Upper lobe of left lung (tissue), 6 donors: Measurements from ENCODE around the gene ATG4B. TPM values are rescaled to one million over a fixed set of nuclear protein-coding genes. Genes with fewer than 3 reads are reported as not detected.

Experiments
- ATAC-seq, 2 donors: fragments of 200-7000 bp; cut with Tn5 transposase; one replicate each; pipeline ENCODE4 v1.9.1; 2022; ENCODE audit warnings: mild to moderate bottlenecking in 2 of 2, moderate library complexity in 2 of 2; ENCODE audit not compliant: low FRiP score in 2 of 2
- DNase-seq, 2 donors: peaks; one replicate each; pipeline ENCODE4 v3.0.0-alpha.2; 2019 to 2020
- H3K27ac ChIP-seq, 4 donors: fragments of 200-600 bp; sonication (generic); one replicate each; pipeline ENCODE4 v1.5.1; 2016 to 2019
- H3K27me3 ChIP-seq, 4 donors: fragments of 200-600 bp; sonication (generic); one replicate each; pipeline ENCODE4 v1.5.1; 2017 to 2019
- H3K36me3 ChIP-seq, 4 donors: fragments of 200-600 bp; sonication (generic); one replicate each; pipeline ENCODE4 v1.5.1; 2016 to 2019
- H3K4me1 ChIP-seq, 4 donors: fragments of 200-600 bp; sonication (generic); one replicate each; pipeline ENCODE4 v1.5.1; 2018 to 2019
- H3K4me3 ChIP-seq, 4 donors: fragments of 200-600 bp; sonication (generic); one replicate each; pipeline ENCODE4 v1.5.1; 2017 to 2019; ENCODE audit warnings: mild to moderate bottlenecking in 2 of 4, moderate library complexity in 1 of 4
- H3K9me3 ChIP-seq, 4 donors: fragments of 200-600 bp; sonication (generic); one replicate each; pipeline ENCODE4 v1.5.1; 2018 to 2019
- EP300 ChIP-seq, 4 donors: sonication (generic); formaldehyde crosslinking; IDR thresholded peaks; one replicate each; pipeline ENCODE4 v1.5.1; 2017; ENCODE audit warnings: antibody characterized with exemption in 4 of 4, control low read depth in 2 of 4
- POLR2A ChIP-seq, 4 donors: fragments of 450-650 bp; IDR thresholded peaks; one replicate each; pipeline ENCODE4 v1.5.1; 2016 to 2017; ENCODE audit warnings: antibody characterized with exemption in 4 of 4, mild to moderate bottlenecking in 2 of 4
- POLR2AphosphoS5 ChIP-seq, 2 donors: sonication (generic); formaldehyde crosslinking; IDR thresholded peaks; one replicate each; pipeline ENCODE4 v1.5.1; 2017; ENCODE audit warnings: antibody characterized with exemption in 2 of 2
- WGBS, 2 donors: methylation state at CpG; one replicate each; pipeline ENCODE4 v1.1.5; 2017 to 2018; 5-methylcytosine and 5-hydroxymethylcytosine counted together
- total RNA-seq, 6 donors: library from RNA; depleted of rRNA in 4 of 6; stranded (reverse); fragments of >200 nt in 4 of 6; gene quantifications; one replicate each; pipeline versions ENCODE4 v1.1.0 to v1.2.1, GENCODE V29; 2016 to 2021
- TF ChIP-seq, protein P1 (sequence below), 6 experiments: fragments of 450-650 bp in 4 of 6; fragments of 200-600 bp in 2 of 6; sonication (generic) in 2 of 6; IDR thresholded peaks; one replicate each; pipeline ENCODE4 v1.5.1; 2016 to 2019; ENCODE audit warnings: antibody characterized with exemption in 6 of 6
- donor health status: DM: no; HTN: no; CAD: no; lungs with moderate emphysema.
- donor health status: DM: no; HTN: yes; CAD: no; lungs with severe emphysema.

ATG4B gene
- total RNA-seq, 6 donors from 2014 or later = 53.1 to 213 (median 68.1) TPM

DNA sequence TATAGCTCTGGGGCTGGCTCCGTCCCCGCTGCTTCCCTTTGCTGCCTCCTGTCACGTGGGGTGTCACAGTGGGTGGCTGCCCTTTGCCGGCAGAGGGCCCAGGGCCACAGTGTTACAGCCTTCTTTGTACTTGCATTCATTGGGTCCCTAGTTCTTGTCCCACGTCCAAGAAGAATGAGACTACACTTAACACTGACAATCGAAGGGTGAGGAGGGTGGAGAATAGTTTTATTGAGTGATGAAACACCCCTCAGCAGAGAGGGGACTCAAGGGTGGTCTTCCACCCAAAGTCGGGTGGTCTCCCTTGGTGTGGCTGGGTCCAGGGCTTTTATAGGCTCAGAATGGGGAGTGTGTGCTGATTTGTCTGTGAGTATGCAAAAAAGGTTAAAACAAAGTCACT, 1.9 kb downstream of the ATG4B start:
- DNase-seq (no peak), ATAC-seq (no peak)
- Histone ChIP-seq H3K36me3 (no peaks in the 10 kb centered on the region), H3K27me3 (no peaks in the 10 kb centered on the region), H3K27ac (no peak overlapping the region), H3K4me3 (peak overlapping the region in 1 of 4 donors; percentile 92), H3K4me1 (peaks cover 32 to 51% (median 38%) of the 10 kb centered on the region in 4 donors), H3K9me3 (no peaks in the 10 kb centered on the region)
- WGBS, 2 donors = 91 to 99% methylated on average over 5 to 7 of the region's 7 CpGs
- no peak for TF ChIP-seq EP300 (IDR thresholded peaks at IDR 0.05)
- TF ChIP-seq, protein P1, sequence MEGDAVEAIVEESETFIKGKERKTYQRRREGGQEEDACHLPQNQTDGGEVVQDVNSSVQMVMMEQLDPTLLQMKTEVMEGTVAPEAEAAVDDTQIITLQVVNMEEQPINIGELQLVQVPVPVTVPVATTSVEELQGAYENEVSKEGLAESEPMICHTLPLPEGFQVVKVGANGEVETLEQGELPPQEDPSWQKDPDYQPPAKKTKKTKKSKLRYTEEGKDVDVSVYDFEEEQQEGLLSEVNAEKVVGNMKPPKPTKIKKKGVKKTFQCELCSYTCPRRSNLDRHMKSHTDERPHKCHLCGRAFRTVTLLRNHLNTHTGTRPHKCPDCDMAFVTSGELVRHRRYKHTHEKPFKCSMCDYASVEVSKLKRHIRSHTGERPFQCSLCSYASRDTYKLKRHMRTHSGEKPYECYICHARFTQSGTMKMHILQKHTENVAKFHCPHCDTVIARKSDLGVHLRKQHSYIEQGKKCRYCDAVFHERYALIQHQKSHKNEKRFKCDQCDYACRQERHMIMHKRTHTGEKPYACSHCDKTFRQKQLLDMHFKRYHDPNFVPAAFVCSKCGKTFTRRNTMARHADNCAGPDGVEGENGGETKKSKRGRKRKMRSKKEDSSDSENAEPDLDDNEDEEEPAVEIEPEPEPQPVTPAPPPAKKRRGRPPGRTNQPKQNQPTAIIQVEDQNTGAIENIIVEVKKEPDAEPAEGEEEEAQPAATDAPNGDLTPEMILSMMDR (IDR thresholded peaks at IDR 0.05) = no peak
- TF ChIP-seq POLR2A (IDR thresholded peaks at IDR 0.05) = no peak
- no peak for TF ChIP-seq POLR2AphosphoS5 (IDR thresholded peaks at IDR 0.05)

- Histone ChIP-seq H3K4me1 (peaks cover 27 to 47% (median 35%) of the 10 kb centered on the region in 4 donors), H3K27me3 (no peaks in the 10 kb centered on the region), H3K9me3 (no peaks in the 10 kb centered on the region), H3K27ac (no peak overlapping the region), H3K36me3 (no peaks in the 10 kb centered on the region), H3K4me3 (no peak overlapping the region)
- ATAC-seq (no peak), DNase-seq (no peak)
- no peak for TF ChIP-seq POLR2A (IDR thresholded peaks at IDR 0.05)
- TF ChIP-seq, protein P1 (IDR thresholded peaks at IDR 0.05) = no peak
- no peak for TF ChIP-seq POLR2AphosphoS5 (IDR thresholded peaks at IDR 0.05)
- no peak for TF ChIP-seq EP300 (IDR thresholded peaks at IDR 0.05)
- WGBS, 2 donors = 85 to 88% methylated on average over 8 of the region's 8 CpGs
Observed at GRCh38 chr2:241640165-241640795, 2.8 kb downstream of the ATG4B start.

DNA sequence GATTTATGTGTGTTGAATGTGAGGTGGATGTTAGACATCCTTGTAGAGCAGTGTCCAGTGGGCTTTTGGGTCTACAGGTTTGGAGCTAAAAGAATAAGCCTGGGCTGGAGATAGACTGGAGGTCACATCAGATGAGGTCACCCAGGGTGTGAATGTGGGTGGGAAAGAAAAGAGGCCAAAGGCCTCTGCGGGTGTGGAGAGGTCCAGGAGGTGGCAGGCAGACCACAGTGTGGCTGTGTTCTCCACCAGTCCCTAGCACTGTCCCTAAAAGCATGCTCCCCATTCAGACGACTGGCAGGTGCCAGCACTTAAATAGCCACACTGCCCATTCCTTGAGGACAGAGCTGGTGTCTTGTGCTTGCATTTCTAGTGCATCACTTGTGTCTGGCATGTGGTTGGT, 4.1 kb downstream of the ATG4B start:
- TF ChIP-seq EP300 (IDR thresholded peaks at IDR 0.05) = no peak
- TF ChIP-seq POLR2AphosphoS5 (IDR thresholded peaks at IDR 0.05) = no peak
- TF ChIP-seq, protein P1 (IDR thresholded peaks at IDR 0.05) = no peak
- no peak for TF ChIP-seq POLR2A (IDR thresholded peaks at IDR 0.05)
- no peaks in the 10 kb centered on the region for H3K36me3 ChIP-seq
- WGBS, 2 donors = 58 to 67% methylated on average over 2 of the region's 2 CpGs
- no peaks in the 10 kb centered on the region for H3K27me3 ChIP-seq
- peaks cover 16 to 36% (median 26%) of the 10 kb centered on the region in 4 donors for H3K4me1 ChIP-seq
- no peak overlapping the region for H3K4me3 ChIP-seq
- no peaks in the 10 kb centered on the region for H3K9me3 ChIP-seq
- H3K27ac ChIP-seq = no peak overlapping the region
- DNase-seq (no peak), ATAC-seq (no peak)

GRCh38 chr2:241645056-241645914, 7.8 kb downstream of the ATG4B start:
- Histone ChIP-seq H3K36me3 (no peaks in the 10 kb centered on the region), H3K4me1 (peaks cover 6 to 21% (median 9%) of the 10 kb centered on the region in 4 donors), H3K27me3 (no peaks in the 10 kb centered on the region), H3K4me3 (no peak overlapping the region), H3K27ac (no peak overlapping the region), H3K9me3 (no peaks in the 10 kb centered on the region)
- TF ChIP-seq POLR2AphosphoS5 (IDR thresholded peaks at IDR 0.05) (no peak), POLR2A (IDR thresholded peaks at IDR 0.05) (no peak), EP300 (IDR thresholded peaks at IDR 0.05) (no peak)
- TF ChIP-seq, protein P1 (IDR thresholded peaks at IDR 0.05) = no peak
- DNase-seq = no peak
- ATAC-seq = no peak
- WGBS, 2 donors = 92 to 93% methylated on average over 18 to 26 of the region's 26 CpGs
